Stimulated activated CD4-positive, alpha-beta T cell treated with anti-CD3 and anti-CD28 coated beads, TNF-alpha, amount 100 ng/mL, for 24 hours (primary cell): ENCODE results near the gene MAPK7.

Source experiments
- DNase-seq, 3 experiments: peaks; one replicate each; pipeline ENCODE4 v3.0.0-alpha.2; 2020; ENCODE audit warnings: low read depth in 3 of 3

MAPK7 gene

DNA sequence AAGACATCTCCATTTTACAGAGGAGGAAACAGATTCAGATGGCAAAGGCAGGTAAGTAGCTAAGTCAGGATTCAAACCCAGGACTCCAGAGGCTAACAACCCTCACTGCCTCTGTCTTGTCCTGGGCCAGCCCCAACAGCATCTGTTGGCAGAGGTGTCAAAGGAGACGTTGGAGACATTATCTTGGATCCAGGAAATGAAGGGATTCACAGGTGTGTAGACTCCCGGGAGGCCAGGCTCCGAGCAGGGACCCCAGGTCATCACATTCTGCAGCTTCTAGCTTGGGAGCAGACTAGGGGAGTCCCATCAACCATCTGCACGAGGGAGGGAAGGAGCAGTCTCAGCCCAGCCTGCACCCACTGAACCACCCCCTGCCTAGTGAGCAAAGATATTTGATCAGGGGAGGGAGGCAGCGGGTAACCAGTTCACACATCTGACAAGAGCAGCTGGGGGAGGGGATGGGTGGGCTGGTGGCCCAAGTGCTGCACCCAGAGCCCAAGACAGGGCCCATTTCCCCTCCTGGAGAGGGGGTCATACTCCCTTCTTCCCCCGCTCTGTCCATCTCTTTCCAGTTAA, 14.8 kb upstream of the MAPK7 start:
- no peak for DNase-seq

- DNase-seq = no peak
Observed at GRCh38 chr17:19364699-19365498, 13.4 kb upstream of the MAPK7 start.

- DNase-seq = no peak
Observed at GRCh38 chr17:19365499-19365817, 12.8 kb upstream of the MAPK7 start.

GRCh38 chr17:19365833-19366636, 12.3 kb upstream of the MAPK7 start:
- DNase-seq = no peak

- no peak for DNase-seq
Observed at GRCh38 chr17:19366637-19366972, 11.7 kb upstream of the MAPK7 start.

- DNase-seq = no peak
Observed at GRCh38 chr17:19368229-19368628, 10.1 kb upstream of the MAPK7 start.

- DNase-seq = no peak
Observed at GRCh38 chr17:19369107-19369778, 9.1 kb upstream of the MAPK7 start.

- no peak for DNase-seq
Observed at GRCh38 chr17:19369846-19370492, 8.3 kb upstream of the MAPK7 start.

- no peak for DNase-seq
Observed at GRCh38 chr17:19370493-19370960, 7.8 kb upstream of the MAPK7 start.

- no peak for DNase-seq
Observed at GRCh38 chr17:19371259-19372010, 6.9 kb upstream of the MAPK7 start.

DNA sequence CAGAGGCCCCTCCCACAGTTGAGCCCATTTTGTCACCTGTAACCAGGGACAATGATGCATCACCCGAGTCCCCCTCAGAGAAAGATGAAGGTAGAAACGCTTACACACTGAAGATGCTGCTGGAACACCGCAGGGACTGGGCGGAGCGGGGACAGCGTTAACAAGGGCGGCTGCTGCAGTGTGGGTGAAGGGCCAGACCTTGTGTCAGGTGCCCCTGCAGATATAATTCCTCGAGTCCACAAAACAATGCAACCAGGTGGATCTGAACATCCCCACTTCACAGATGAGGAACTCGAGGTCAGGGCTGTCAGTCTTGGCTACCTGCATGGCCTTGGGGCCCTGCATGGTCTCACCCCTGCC, 6.3 kb upstream of the MAPK7 start:
- no peak for DNase-seq

GRCh38 chr17:19372439-19372838, 5.9 kb upstream of the MAPK7 start:
- no peak for DNase-seq

DNA sequence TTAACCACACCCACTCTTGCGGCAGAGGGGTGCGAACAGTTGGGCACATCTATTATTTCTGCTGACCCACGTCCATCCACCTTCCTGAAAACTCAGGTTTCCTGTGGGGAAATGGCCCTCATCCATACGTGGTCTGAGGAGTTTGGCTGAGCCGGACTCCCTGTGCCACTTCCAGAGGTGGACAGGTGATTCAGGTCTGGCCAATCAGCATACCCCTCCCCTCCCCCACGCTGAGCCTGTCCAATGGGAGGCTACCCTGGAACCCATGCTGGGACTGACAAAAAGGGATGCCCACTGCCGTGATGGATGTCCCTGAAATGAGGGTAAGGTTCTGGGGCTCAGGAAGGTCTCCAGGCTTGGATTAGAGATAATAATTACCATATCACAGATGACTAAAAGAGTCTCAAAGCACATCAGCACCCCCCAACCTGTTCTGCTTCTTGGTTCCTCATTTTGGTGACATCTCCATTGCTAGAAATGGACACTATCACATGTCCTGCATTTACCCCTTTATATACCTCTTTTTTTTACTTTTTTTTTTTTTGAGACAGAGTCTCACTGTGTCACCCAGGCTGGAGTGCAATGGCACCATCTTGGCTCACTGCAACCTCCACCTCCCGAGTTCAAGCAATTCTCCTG, 5.3 kb upstream of the MAPK7 start:
- DNase-seq = no peak

GRCh38 chr17:19374136-19374535, 4.2 kb upstream of the MAPK7 start:
- no peak for DNase-seq

- no peak for DNase-seq
Observed at GRCh38 chr17:19375732-19376131, 2.6 kb upstream of the MAPK7 start.

GRCh38 chr17:19376811-19377210, 1.5 kb upstream of the MAPK7 start:
- no peak for DNase-seq

- DNase-seq = peak; percentile 86 to 96 (median 90)
Observed at GRCh38 chr17:19377602-19378415, 489 bp upstream of the MAPK7 start.

DNA sequence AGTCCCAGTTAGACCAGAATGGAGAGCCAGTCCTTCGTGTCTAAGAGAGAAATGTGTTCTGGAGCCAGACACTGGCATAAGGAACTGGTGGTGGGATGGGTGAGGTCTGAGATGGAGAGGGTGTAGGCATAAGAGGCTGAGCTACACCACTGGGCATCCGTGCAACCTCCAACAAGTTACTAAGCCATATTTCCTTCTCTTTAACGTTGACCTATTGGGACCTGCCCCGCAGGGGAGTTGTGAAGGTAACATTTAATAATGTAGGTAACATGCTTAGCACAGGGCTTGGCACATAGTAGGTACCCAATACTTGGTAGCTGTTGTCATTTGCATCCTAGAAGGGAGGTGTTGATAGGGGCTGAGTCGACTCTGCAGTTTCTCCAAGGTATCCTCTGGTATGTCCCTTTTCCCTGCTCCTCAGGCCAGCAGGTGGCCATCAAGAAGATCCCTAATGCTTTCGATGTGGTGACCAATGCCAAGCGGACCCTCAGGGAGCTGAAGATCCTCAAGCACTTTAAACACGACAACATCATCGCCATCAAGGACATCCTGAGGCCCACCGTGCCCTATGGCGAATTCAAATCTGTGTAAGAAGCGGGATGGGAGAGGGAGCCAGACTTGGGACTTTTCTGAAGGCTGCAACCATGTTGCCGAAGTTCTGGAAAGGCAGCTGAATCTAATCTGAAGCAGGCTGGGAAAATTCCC, 1.2 kb downstream of the MAPK7 start:
- no peak for DNase-seq
